GM21825 (cell line): ENCODE data around the gene BBS12.

Source experiments
- ATAC-seq: cut with Tn5 transposase; IDR thresholded peaks from one replicate; pipeline ENCODE4 v1.9.1; 2021; ENCODE audit warnings: mild to moderate bottlenecking, moderate library complexity; ENCODE audit not compliant: unreplicated experiment

The BBS12 gene

DNA sequence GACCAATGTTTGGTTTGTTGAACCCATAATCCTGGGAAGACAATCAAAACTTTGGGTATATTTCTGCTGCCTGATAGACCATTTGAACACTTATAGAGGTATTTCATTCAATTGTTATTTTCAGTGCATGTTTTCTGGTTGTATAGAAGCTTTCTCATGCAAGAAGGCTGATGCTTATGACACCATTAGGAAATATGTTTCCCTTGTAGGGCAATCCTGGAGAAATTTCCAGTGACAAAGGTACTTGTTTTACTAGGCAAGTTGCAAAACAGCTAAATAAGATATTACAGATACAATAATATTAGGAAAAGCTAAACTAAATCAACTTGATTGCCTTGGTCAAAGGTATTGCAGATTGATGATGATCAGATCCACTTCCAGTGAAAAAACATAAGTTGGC, 61.3 kb downstream of the BBS12 start:
- no peak for ATAC-seq
